Astrocyte of the cerebellum (primary cell): ENCODE results near the gene ITPRID2.
"Not testable (repeated sequence)": the region's sequence is repeated elsewhere in the genome, so short reads cannot be mapped to it uniquely, and the experiment has no call there.

Experiments
- DNase-seq: peaks from one replicate; pipeline ENCODE4 v3.0.0-alpha.2; 2011; ENCODE audit warnings: low read depth
- H3K4me3 ChIP-seq: 2 replicates; pipeline ENCODE4 v1.5.1; 2011; ENCODE audit warnings: mild to moderate bottlenecking, low read depth, low read length, moderate library complexity
- in situ Hi-C: cut with HindIII; loops from 2 replicates; pipeline ENCODE4 v1.10.0; 2017; ENCODE audit warnings: low sequenced_read_pairs
- TF ChIP-seq, protein P1 (sequence below): IDR thresholded peaks from 2 replicates; pipeline ENCODE4 v1.5.1; 2012; ENCODE audit warnings: low read length, low read depth, moderate library complexity, mild to moderate bottlenecking; ENCODE audit errors: missing control alignments

The ITPRID2 gene

DNA sequence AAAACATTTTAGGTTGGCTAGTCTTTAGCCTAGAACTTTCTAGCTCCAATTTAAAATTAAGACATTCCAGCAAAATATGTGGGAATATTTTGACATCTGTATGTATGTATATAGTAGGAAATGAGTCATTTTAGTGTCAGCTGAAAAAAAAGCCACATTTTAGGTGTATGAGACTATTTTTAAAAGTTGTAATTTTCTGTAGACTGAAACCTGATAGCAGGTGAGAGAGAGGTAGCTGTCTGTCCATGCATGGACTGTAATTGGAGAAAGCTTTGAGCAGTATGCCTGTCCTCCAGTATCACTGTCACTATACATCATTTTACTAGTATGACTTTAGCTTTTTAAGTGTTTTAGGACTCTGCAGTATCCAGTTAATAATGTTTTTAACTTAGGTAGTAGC lies 68.0 kb downstream of the ITPRID2 start:
- TF ChIP-seq, protein P1, sequence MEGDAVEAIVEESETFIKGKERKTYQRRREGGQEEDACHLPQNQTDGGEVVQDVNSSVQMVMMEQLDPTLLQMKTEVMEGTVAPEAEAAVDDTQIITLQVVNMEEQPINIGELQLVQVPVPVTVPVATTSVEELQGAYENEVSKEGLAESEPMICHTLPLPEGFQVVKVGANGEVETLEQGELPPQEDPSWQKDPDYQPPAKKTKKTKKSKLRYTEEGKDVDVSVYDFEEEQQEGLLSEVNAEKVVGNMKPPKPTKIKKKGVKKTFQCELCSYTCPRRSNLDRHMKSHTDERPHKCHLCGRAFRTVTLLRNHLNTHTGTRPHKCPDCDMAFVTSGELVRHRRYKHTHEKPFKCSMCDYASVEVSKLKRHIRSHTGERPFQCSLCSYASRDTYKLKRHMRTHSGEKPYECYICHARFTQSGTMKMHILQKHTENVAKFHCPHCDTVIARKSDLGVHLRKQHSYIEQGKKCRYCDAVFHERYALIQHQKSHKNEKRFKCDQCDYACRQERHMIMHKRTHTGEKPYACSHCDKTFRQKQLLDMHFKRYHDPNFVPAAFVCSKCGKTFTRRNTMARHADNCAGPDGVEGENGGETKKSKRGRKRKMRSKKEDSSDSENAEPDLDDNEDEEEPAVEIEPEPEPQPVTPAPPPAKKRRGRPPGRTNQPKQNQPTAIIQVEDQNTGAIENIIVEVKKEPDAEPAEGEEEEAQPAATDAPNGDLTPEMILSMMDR, result no peak
- no peak for DNase-seq
- no peak overlapping the region for H3K4me3 ChIP-seq
- in situ Hi-C loops, result no loop called here

DNA sequence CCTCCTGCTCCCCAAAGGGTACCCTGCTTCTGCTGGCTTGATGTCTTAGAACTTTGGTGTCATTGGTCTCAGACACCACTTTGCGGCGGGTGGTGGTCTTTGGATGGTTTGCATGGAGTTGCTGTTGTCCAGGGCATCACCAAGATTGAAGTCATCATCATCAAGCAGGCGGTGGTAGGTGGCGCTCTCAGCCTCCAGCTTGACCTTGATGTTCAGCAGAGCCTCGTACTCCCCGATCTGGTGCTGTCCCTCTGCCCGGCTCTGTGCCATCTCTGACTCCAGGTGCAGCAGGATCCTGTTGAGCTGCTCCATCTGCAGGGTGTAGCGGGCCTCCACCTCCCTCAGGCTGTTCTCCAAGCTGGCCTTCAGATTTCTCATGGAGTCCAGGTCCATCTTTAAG lies 69.6 kb downstream of the ITPRID2 start:
- DNase-seq, H3K4me3 ChIP-seq, in situ Hi-C loops: not testable (repeated sequence)

DNA sequence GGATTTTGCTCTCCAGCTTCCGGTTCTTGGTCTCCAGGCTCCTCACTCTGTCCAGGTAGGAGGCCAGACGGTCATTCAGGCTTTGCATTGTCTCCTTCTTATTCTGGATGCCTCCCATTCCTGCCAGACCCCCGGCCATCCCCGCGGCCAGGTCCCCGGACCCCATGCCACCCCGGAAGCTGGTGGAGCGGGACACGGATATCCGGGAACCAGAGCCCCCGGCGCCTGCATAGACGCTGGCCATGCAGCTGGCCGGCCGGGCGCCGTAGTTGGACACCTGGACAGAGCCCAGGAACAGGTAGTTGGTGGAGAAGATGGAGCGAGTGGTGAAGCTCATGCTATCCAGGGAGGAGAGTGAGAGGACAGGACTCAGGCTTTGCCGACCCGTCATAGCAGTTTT lies 70.6 kb downstream of the ITPRID2 start:
- no peak overlapping the region for H3K4me3 ChIP-seq
- no peak for DNase-seq
- in situ Hi-C loops, result no loop called here
- TF ChIP-seq, protein P1, result no peak

DNA sequence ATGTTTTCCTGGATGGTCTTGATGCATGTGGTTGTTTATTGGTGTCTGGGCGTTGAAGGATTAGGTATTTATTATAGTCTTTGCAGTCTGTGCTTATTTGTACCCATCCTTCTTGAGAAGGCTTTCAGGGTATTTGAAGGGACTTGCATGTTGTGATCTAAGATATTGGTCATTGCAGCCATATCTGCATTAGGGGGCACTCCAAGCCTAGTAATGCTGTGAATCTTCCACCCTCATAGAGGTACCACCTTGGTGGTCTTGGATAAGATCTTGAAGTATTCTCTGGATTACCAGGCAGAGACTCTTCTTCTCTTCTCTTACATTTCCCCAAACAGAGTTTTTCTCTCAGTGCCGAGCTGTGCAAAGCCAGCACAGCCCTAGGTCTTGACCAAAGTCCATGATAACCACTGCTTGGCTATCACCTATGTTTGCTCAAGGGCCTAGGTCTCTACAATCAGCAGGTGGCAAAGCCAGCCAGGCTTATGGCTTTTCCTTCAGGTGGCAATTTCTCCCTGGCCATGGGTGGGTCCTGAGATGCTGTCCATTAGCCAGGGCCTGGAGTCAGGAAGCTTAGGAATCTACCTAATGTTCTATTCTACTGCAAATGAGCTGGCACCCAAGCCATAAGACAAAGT lies 78.7 kb downstream of the ITPRID2 start:
- H3K4me3 ChIP-seq, result no peak overlapping the region
- in situ Hi-C loops, result no loop called here
- no peak for DNase-seq
- TF ChIP-seq, protein P1, result no peak

DNA sequence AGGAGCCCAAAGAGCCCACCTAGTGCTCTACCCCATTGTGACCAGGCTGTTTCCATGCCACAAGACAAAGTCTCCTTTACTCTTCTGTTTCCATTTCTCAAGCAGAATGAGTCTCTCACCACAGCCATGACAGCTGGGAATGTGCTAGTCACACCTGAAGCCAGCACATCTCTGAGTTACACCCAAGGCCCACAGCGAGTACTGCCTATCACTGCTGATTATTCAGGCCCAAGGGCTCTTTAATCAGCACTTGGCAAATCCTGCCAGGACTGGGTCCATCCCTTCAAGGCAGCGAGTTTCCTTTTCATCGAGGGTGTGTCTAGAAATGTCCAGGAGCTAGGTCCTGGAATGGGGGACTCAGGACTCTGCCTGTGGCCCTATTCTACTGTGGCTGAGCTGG lies 79.5 kb downstream of the ITPRID2 start:
- TF ChIP-seq, protein P1, result no peak
- H3K4me3 ChIP-seq, result no peak overlapping the region
- in situ Hi-C loops, result no loop called here
- DNase-seq, result no peak

DNA sequence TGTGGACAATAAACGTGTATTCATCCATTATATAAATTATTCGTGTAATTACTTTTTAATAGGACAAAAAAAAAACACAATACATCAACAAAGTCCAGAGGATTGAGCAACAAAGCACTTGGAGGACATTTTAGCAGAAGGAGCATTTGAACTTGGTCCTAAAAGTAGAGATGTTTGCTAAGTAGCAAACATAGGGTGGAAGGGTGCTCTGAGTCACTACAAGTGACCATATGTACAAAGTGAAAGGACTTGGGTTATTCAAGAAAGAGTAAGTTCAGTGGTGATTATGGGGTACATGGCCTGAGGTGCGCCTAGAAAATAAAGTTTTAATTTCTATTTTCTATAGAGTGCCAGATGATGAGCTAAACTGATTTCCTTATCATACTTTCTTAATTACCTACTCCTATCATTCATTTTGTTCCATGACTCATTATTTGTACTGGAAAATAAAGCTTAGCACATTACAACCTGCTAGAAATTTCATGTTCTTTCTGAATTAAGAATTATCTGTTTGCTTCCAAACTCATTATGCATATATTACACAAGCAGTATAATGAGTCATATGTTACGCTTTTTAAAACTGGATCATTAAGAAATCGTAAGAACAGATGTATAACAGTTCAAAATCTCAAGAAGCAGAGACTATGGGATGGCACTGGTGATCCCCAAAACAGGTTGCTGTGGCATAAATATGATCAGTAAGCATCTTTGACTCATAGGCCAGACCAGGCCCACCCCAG lies 81.1 kb downstream of the ITPRID2 start:
- H3K4me3 ChIP-seq, result no peak overlapping the region
- in situ Hi-C loops, result no loop called here
- no peak for DNase-seq
- TF ChIP-seq, protein P1, result no peak

DNA sequence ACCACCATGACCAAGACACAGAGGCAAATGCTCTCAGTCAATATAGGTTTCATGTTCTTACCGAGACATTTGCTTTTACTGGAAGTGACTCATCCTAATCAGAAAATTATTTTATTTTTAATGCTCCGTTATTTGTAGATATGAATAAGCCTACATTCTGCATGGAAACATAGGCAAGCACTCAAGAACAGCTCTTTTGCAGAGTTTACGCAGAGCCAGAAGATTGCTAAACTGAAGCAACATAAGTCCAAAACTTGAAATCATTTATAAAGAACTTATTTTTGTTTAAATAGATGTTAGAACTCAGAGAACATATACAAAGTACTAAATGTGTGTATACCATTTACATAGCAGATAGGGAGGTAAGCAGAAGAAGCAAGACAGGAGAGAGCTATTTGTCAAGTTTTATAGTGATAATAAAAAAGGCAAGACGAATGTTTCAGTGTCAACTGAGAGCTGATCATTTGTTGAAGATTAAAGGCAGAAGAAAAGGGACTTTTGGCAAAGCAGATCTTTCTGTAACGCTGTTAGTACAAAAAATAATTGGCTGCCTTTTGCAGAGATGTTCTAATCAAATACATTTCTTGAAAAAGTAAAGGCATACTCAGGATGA lies 81.7 kb downstream of the ITPRID2 start:
- TF ChIP-seq, protein P1, result no peak
- DNase-seq, result no peak
- H3K4me3 ChIP-seq, result no peak overlapping the region
- in situ Hi-C loops, result no loop called here
